Hepatocyte (in vitro differentiated cells): ENCODE measurements around the gene PDZD7. TPM values are rescaled to one million over a fixed set of nuclear protein-coding genes. Genes with fewer than 3 reads are reported as not detected.

Source experiments
- DNase-seq: peaks from one replicate; pipeline ENCODE4 v3.0.0-alpha.2; 2016; ENCODE audit warnings: low spot score
- H2AFZ ChIP-seq: fragments of 200-600 bp; sonication (generic); 2 replicates; pipeline ENCODE4 v1.6.0; 2016; ENCODE audit warnings: antibody characterized with exemption, mild to moderate bottlenecking
- H3K27ac ChIP-seq: fragments of 200-600 bp; sonication (generic); 2 replicates; pipeline ENCODE4 v1.5.1; 2016; ENCODE audit warnings: mild to moderate bottlenecking
- H3K27me3 ChIP-seq: fragments of 200-600 bp; sonication (generic); 2 replicates; pipeline ENCODE4 v1.6.1; 2016
- H3K36me3 ChIP-seq: fragments of 200-600 bp; sonication (generic); replicated peaks from 2 replicates; pipeline ENCODE4 v1.5.1; 2016; ENCODE audit warnings: low read depth; ENCODE audit not compliant: insufficient read depth
- H3K4me1 ChIP-seq: fragments of 200-600 bp; sonication (generic); 2 replicates; pipeline ENCODE4 v1.5.1; 2016; ENCODE audit warnings: mild to moderate bottlenecking, moderate library complexity; ENCODE audit not compliant: insufficient read depth
- H3K4me2 ChIP-seq: fragments of 200-600 bp; sonication (generic); 2 replicates; pipeline ENCODE4 v1.6.0; 2016
- H3K4me3 ChIP-seq: fragments of 200-600 bp; sonication (generic); 2 replicates; pipeline ENCODE4 v1.5.1; 2016; ENCODE audit warnings: mild to moderate bottlenecking
- H3K79me2 ChIP-seq: fragments of 200-600 bp; sonication (generic); 2 replicates; pipeline ENCODE4 v1.6.0; 2017; ENCODE audit warnings: mild to moderate bottlenecking
- H3K9me2 ChIP-seq: fragments of 200-600 bp; sonication (generic); replicated peaks from 2 replicates; pipeline ENCODE4 v1.6.0; 2017; ENCODE audit warnings: mild to moderate bottlenecking; ENCODE audit not compliant: insufficient read depth
- H3K9me3 ChIP-seq: fragments of 200-600 bp; sonication (generic); 2 replicates; pipeline ENCODE4 v1.5.1; 2016; ENCODE audit warnings: low read depth, mild to moderate bottlenecking
- H4K20me1 ChIP-seq: fragments of 200-600 bp; sonication (generic); 2 replicates; pipeline ENCODE4 v1.6.0; 2016; ENCODE audit warnings: mild to moderate bottlenecking; ENCODE audit not compliant: insufficient read depth, poor library complexity, severe bottlenecking
- CTCF ChIP-seq: fragments of 200-600 bp; sonication (generic); IDR thresholded peaks from 2 replicates; pipeline ENCODE4 v1.5.1; 2016; ENCODE audit warnings: antibody characterized with exemption, mild to moderate bottlenecking; ENCODE audit not compliant: poor library complexity
- EZH2 ChIP-seq: fragments of 200-600 bp; sonication (generic); IDR thresholded peaks from 2 replicates; pipeline ENCODE4 v1.6.1; 2016; ENCODE audit warnings: antibody characterized with exemption, mild to moderate bottlenecking, borderline replicate concordance
- EZH2phosphoT487 ChIP-seq: fragments of 200-600 bp; sonication (generic); IDR thresholded peaks from one replicate; pipeline ENCODE4 v1.6.1; 2018; ENCODE audit warnings: antibody characterized with exemption, mild to moderate bottlenecking, low read depth, moderate library complexity; ENCODE audit not compliant: unreplicated experiment, severe bottlenecking
- WGBS: methylation state at CpG from one replicate; pipeline ENCODE4 v1.1.6; 2016; ENCODE audit warnings: low lambda C conversion rate; ENCODE audit errors: missing lambda C conversion rate; 5-methylcytosine and 5-hydroxymethylcytosine counted together
- polyA plus RNA-seq: library from polyadenylated mRNA; unstranded; fragments of >200 nt; fragmentation: Nextera tagmentation; extraction: Ambion mirVana; gene quantifications from 2 replicates; pipeline ENCODE4 v1.2.1, GENCODE V29; 2016
- total RNA-seq: library from RNA; depleted of rRNA; stranded (reverse); fragments of >200 nt; gene quantifications from 2 replicates; pipeline ENCODE4 v1.2.3, GENCODE V29; 2014

Gene PDZD7
- total and polyA plus RNA-seq, 2 experiments from 2014 or later: 6.0 to 8.4 TPM

GRCh38 chr10:101052285-101052684 is 21.4 kb upstream of the PDZD7 start:
- Histone ChIP-seq H3K4me3 (no peak overlapping the region), H3K27me3 (peaks cover 44% of the 10 kb centered on the region), H3K4me1 (peaks cover 3% of the 10 kb centered on the region), H4K20me1 (no peaks in the 10 kb centered on the region), H3K4me2 (no peak overlapping the region), H3K27ac (no peak overlapping the region), H3K9me2 (no peaks in the 10 kb centered on the region), H3K36me3 (no peaks in the 10 kb centered on the region), H3K79me2 (no peaks in the 10 kb centered on the region), H3K9me3 (no peaks in the 10 kb centered on the region), H2AFZ (no peak overlapping the region)
- TF ChIP-seq CTCF (no peak), EZH2 (no peak)
- DNase-seq: no peak
- WGBS: 86% methylated on average over 3 of the region's 3 CpGs

DNA sequence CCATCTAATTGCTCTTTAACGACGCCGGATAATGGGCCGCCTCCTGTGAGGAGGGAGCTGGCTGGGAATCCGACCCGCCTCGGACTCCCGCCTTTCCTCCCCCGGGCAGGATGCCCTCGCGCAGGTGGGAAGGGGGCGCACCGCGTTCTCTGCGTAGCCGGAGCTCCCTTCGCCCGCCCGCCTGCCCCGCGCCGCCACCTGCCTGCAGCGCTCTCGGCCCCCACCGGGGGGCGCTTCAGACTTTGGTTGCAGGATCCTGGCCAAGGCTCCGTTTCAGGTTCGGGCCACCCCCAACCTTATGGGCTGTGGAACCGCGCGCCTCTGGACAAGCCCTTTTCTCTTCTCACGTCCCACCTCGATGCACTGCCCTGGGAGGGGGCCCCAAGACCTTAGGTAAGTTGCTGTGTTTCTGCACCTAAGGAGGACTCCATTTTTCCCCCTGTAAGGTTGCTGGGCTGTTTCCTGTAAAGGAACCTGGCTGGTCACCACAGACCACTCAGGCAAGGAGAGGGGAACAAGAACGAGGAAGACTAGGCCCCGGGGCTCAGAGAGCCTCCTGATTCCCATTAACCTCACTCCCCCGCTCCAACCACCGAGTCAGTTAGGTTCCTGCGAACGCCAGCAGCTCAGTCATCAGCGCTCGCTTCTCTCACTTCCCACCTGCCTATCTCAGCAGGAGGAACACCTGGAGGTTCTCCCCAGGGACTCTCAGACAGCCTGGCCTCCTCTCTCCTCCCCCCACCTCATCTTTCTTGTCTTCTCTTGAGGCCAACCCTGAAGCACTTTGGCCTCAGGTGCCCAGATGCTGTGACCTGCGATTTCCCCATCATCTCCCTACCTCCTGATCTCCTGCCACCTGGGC is 19.5 kb upstream of the PDZD7 start:
- WGBS: 17% methylated on average over 30 of the region's 42 CpGs
- Histone ChIP-seq H2AFZ (no peak overlapping the region), H3K79me2 (no peaks in the 10 kb centered on the region), H3K4me1 (peaks cover 3% of the 10 kb centered on the region), H3K4me2 (peak overlapping the region; percentile 77), H4K20me1 (no peaks in the 10 kb centered on the region), H3K9me3 (no peaks in the 10 kb centered on the region), H3K4me3 (no peak overlapping the region), H3K36me3 (no peaks in the 10 kb centered on the region), H3K27ac (no peak overlapping the region), H3K27me3 (peaks cover 57% of the 10 kb centered on the region), H3K9me2 (no peaks in the 10 kb centered on the region)
- peak; percentile 77 for DNase-seq
- TF ChIP-seq EZH2 (no peak), CTCF (peak; percentile 84), EZH2phosphoT487 (peak; percentile 56)

- Histone ChIP-seq H3K9me3 (no peaks in the 10 kb centered on the region), H3K27me3 (peaks cover 57% of the 10 kb centered on the region), H3K36me3 (no peaks in the 10 kb centered on the region), H3K27ac (no peak overlapping the region), H3K4me3 (no peak overlapping the region), H3K9me2 (no peaks in the 10 kb centered on the region), H3K79me2 (no peaks in the 10 kb centered on the region), H4K20me1 (no peaks in the 10 kb centered on the region), H2AFZ (peak overlapping the region; percentile 26), H3K4me2 (peak overlapping the region; percentile 67), H3K4me1 (peaks cover 7% of the 10 kb centered on the region)
- peak; percentile 60 for DNase-seq
- TF ChIP-seq EZH2 (peak; percentile 86), CTCF (peak; percentile 28), EZH2phosphoT487 (peak; percentile 32)
- 11% methylated on average over 59 of the region's 62 CpGs for WGBS
Measured at GRCh38 chr10:101047961-101048892, 17.3 kb upstream of the PDZD7 start.
